PC-9 (cell line): ENCODE results near the gene RBFOX1.

ENCODE experiments used
- EZH2 ChIP-seq: fragments of 200-600 bp; sonication (generic); IDR thresholded peaks from 2 replicates; pipeline ENCODE4 v1.8.0; 2017; ENCODE audit warnings: antibody characterized with exemption, low read depth
- TF ChIP-seq, protein P1 (sequence below): fragments of 200-600 bp; sonication (generic); conservative IDR thresholded peaks from 2 replicates; pipeline ENCODE4 v1.6.1; 2017; ENCODE audit warnings: mixed run types, antibody characterized with exemption, mild to moderate bottlenecking, moderate library complexity

DNA sequence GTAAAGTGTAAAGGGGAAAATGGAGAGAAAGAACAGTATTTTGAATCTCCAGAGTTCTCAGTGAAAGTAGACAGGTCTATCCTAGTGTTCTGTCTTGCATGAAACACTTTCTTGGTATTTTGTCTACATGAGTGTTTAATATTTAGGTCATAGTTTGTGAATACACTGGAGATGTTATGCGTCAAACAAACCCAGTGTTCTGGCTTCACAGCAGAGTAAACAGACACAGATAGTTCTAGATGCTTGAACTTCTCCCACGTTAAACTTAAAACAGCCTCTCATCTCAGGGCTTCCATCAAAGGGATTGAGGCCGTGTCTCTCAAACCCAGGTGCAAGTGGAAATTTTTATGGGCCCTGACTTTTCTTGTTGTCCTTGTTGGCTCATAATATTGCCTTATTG, 48.3 kb downstream of the RBFOX1 start:
- TF ChIP-seq, protein P1, sequence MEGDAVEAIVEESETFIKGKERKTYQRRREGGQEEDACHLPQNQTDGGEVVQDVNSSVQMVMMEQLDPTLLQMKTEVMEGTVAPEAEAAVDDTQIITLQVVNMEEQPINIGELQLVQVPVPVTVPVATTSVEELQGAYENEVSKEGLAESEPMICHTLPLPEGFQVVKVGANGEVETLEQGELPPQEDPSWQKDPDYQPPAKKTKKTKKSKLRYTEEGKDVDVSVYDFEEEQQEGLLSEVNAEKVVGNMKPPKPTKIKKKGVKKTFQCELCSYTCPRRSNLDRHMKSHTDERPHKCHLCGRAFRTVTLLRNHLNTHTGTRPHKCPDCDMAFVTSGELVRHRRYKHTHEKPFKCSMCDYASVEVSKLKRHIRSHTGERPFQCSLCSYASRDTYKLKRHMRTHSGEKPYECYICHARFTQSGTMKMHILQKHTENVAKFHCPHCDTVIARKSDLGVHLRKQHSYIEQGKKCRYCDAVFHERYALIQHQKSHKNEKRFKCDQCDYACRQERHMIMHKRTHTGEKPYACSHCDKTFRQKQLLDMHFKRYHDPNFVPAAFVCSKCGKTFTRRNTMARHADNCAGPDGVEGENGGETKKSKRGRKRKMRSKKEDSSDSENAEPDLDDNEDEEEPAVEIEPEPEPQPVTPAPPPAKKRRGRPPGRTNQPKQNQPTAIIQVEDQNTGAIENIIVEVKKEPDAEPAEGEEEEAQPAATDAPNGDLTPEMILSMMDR, result no peak
- TF ChIP-seq EZH2, result no peak
